Suprapubic skin (tissue), 4 donors: Measurements from ENCODE around the gene NOVA2. TPM values are rescaled to one million over a fixed set of nuclear protein-coding genes. Genes with fewer than 3 reads are reported as not detected.

ENCODE experiments used
- DNase-seq, 2 donors: peaks; one replicate each; pipeline ENCODE4 v3.0.0-alpha.2; 2019; ENCODE audit warnings: low spot score in 2 of 2
- H3K27ac ChIP-seq: fragments of 200-600 bp; sonication (generic); one replicate; pipeline ENCODE4 v1.5.1; 2019
- H3K27me3 ChIP-seq: fragments of 200-600 bp; sonication (generic); one replicate; pipeline ENCODE4 v1.5.1; 2019
- H3K36me3 ChIP-seq: fragments of 200-600 bp; sonication (generic); one replicate; pipeline ENCODE4 v1.5.1; 2019
- H3K4me1 ChIP-seq: fragments of 200-600 bp; sonication (generic); one replicate; pipeline ENCODE4 v1.5.1; 2019
- H3K4me3 ChIP-seq: fragments of 200-600 bp; sonication (generic); one replicate; pipeline ENCODE4 v1.5.1; 2019; ENCODE audit warnings: mild to moderate bottlenecking
- H3K9me3 ChIP-seq: fragments of 200-600 bp; sonication (generic); one replicate; pipeline ENCODE4 v1.5.1; 2019
- CTCF ChIP-seq, 2 donors: fragments of 200-600 bp in 1 of 2; fragments of 450-650 bp in 1 of 2; sonication (generic) in 1 of 2; IDR thresholded peaks; one replicate each; pipeline ENCODE4 v1.5.1; 2016 to 2019; ENCODE audit warnings: antibody characterized with exemption in 2 of 2, mild to moderate bottlenecking in 1 of 2, moderate library complexity in 1 of 2
- EP300 ChIP-seq: sonication (generic); formaldehyde crosslinking; IDR thresholded peaks from one replicate; pipeline ENCODE4 v1.6.1; 2017; ENCODE audit warnings: antibody characterized with exemption
- POLR2A ChIP-seq, 2 donors: fragments of 450-650 bp; IDR thresholded peaks; one replicate each; pipeline ENCODE4 v1.6.1; 2017; ENCODE audit warnings: antibody characterized with exemption in 2 of 2, mild to moderate bottlenecking in 2 of 2, moderate library complexity in 2 of 2
- POLR2AphosphoS5 ChIP-seq, 3 donors: sonication (generic); formaldehyde crosslinking; IDR thresholded peaks; one replicate each; pipeline ENCODE4 v1.6.1; 2017; ENCODE audit warnings: antibody characterized with exemption in 3 of 3
- WGBS: methylation state at CpG from one replicate; pipeline ENCODE4 v1.1.5; 2018; 5-methylcytosine and 5-hydroxymethylcytosine counted together
- total RNA-seq, 4 donors: library from RNA; depleted of rRNA; stranded (reverse); fragments of >200 nt; gene quantifications; one replicate each; pipeline ENCODE4 v1.1.0, GENCODE V29; 2016

The NOVA2 gene
- total RNA-seq, 4 donors from 2014 or later: 0.21 to 0.97 (median 0.55) TPM

GRCh38 chr19:45994456-45994997, 20.9 kb upstream of the NOVA2 start:
- no peak for TF ChIP-seq CTCF (IDR thresholded peaks at IDR 0.05)
- peaks cover 17% of the 10 kb centered on the region for H3K4me1 ChIP-seq
- no peak for DNase-seq
- H3K36me3 ChIP-seq: no peaks in the 10 kb centered on the region
- 7% methylated on average over 8 of the region's 8 CpGs for WGBS
- no peaks in the 10 kb centered on the region for H3K9me3 ChIP-seq
- H3K27me3 ChIP-seq: no peaks in the 10 kb centered on the region
- peak overlapping the region; percentile 62 for H3K4me3 ChIP-seq
- H3K27ac ChIP-seq: no peak overlapping the region

- TF ChIP-seq POLR2AphosphoS5 (IDR thresholded peaks at IDR 0.05) (no peak), CTCF (IDR thresholded peaks at IDR 0.05) (no peak), POLR2A (IDR thresholded peaks at IDR 0.05) (no peak), EP300 (no peak)
- peaks cover 7% of the 10 kb centered on the region for H3K4me1 ChIP-seq
- no peak overlapping the region for H3K4me3 ChIP-seq
- DNase-seq: no peak
- H3K9me3 ChIP-seq: no peaks in the 10 kb centered on the region
- no peaks in the 10 kb centered on the region for H3K36me3 ChIP-seq
- no peak overlapping the region for H3K27ac ChIP-seq
- 83% methylated on average over 12 of the region's 12 CpGs for WGBS
- no peaks in the 10 kb centered on the region for H3K27me3 ChIP-seq
These were observed 16.6 kb upstream of the NOVA2 start for GRCh38 chr19:45990113-45990728.

- Histone ChIP-seq H3K4me1 (no peaks in the 10 kb centered on the region), H3K27me3 (peaks cover 9% of the 10 kb centered on the region), H3K36me3 (no peaks in the 10 kb centered on the region), H3K27ac (no peak overlapping the region), H3K9me3 (no peaks in the 10 kb centered on the region), H3K4me3 (no peak overlapping the region)
- DNase-seq: no peak
- TF ChIP-seq EP300: no peak
- no peak for TF ChIP-seq POLR2A (IDR thresholded peaks at IDR 0.05)
- no peak for TF ChIP-seq POLR2AphosphoS5 (IDR thresholded peaks at IDR 0.05)
- no peak for TF ChIP-seq CTCF (IDR thresholded peaks at IDR 0.05)
- 78% methylated on average over 7 of the region's 7 CpGs for WGBS
These were observed 11.7 kb upstream of the NOVA2 start for GRCh38 chr19:45985321-45985720.

- 59% methylated on average over 2 of the region's 2 CpGs for WGBS
- Histone ChIP-seq H3K27ac (no peak overlapping the region), H3K4me1 (no peaks in the 10 kb centered on the region), H3K9me3 (no peaks in the 10 kb centered on the region), H3K4me3 (no peak overlapping the region), H3K27me3 (peaks cover 11% of the 10 kb centered on the region), H3K36me3 (no peaks in the 10 kb centered on the region)
- TF ChIP-seq POLR2AphosphoS5 (IDR thresholded peaks at IDR 0.05) (no peak), POLR2A (IDR thresholded peaks at IDR 0.05) (no peak), CTCF (IDR thresholded peaks at IDR 0.05) (no peak), EP300 (no peak)
- no peak for DNase-seq
These were observed 7.7 kb upstream of the NOVA2 start for GRCh38 chr19:45981350-45981749.

GRCh38 chr19:45978156-45978555, 4.5 kb upstream of the NOVA2 start:
- Histone ChIP-seq H3K27ac (no peak overlapping the region), H3K27me3 (peaks cover 39% of the 10 kb centered on the region), H3K9me3 (no peaks in the 10 kb centered on the region), H3K4me1 (peaks cover 7% of the 10 kb centered on the region), H3K4me3 (no peak overlapping the region), H3K36me3 (no peaks in the 10 kb centered on the region)
- no peak for DNase-seq
- TF ChIP-seq EP300: no peak
- TF ChIP-seq POLR2AphosphoS5 (IDR thresholded peaks at IDR 0.05): no peak
- no peak for TF ChIP-seq CTCF (IDR thresholded peaks at IDR 0.05)
- TF ChIP-seq POLR2A (IDR thresholded peaks at IDR 0.05): no peak
- WGBS: 81% methylated on average over 7 of the region's 7 CpGs
